Panc1 (cell line): ENCODE data around the gene THEM4. TPM values are rescaled to one million over a fixed set of nuclear protein-coding genes. Genes with fewer than 3 reads are reported as not detected.
A peak's percentile ranks its signal among the peaks of the same experiment; 100 is the strongest.

Experiments
- ATAC-seq: fragments of 200-7000 bp; cut with Tn5 transposase; 2 replicates; pipeline ENCODE4 v1.9.1; 2020; ENCODE audit warnings: mild to moderate bottlenecking, moderate library complexity
- BruUV-seq: library from RNA; stranded (reverse); fragments of 400-500 nt; replicated peaks from 2 replicates; lab custom pipeline; 2021; lab: Mats Ljungman, UMichigan
- CTCF ChIA-PET: fragments of 300-600 bp; sonication (Branson Sonifier 250); formaldehyde crosslinking; loops from one replicate; lab custom pipeline; 2022; ENCODE audit warnings: antibody characterized with exemption; lab: Charles Lee
- POLR2A ChIA-PET: fragments of 300-600 bp; sonication (Branson Sonifier 250); formaldehyde crosslinking; loops from one replicate; lab custom pipeline; 2022; ENCODE audit warnings: antibody characterized with exemption; lab: Charles Lee
- DNase-seq: peaks from one replicate; pipeline ENCODE4 v3.0.0-alpha.2; 2010; ENCODE audit warnings: low read depth, low spot score
- H3K27ac ChIP-seq: 2 replicates; pipeline ENCODE4 v1.5.1; 2011; ENCODE audit warnings: mild to moderate bottlenecking, low read length, inconsistent platforms
- H3K27me3 ChIP-seq: fragments of 200-500 bp; sonication (Bioruptor generic); 2 replicates; pipeline ENCODE4 v1.6.0; 2014; ENCODE audit warnings: low read length, inconsistent platforms; ENCODE audit not compliant: control insufficient read depth, insufficient read depth
- H3K36me3 ChIP-seq: fragments of 200-500 bp; sonication (Bioruptor generic); 2 replicates; pipeline ENCODE4 v1.5.1; 2014; ENCODE audit warnings: inconsistent platforms, mild to moderate bottlenecking, low read length, moderate library complexity; ENCODE audit not compliant: control insufficient read depth, insufficient read depth
- H3K4me1 ChIP-seq: 2 replicates; pipeline ENCODE4 v1.5.1; 2011; ENCODE audit warnings: inconsistent platforms, mild to moderate bottlenecking, low read length, moderate library complexity; ENCODE audit not compliant: control insufficient read depth, insufficient read depth
- H3K4me3 ChIP-seq, 2 experiments: 2 replicates each; pipeline ENCODE4 v1.5.1; 2011 to 2012; ENCODE audit warnings: low read depth in 2 of 2, low read length in 2 of 2, mild to moderate bottlenecking in 2 of 2, inconsistent platforms in 1 of 2, moderate library complexity in 1 of 2
- H3K9me3 ChIP-seq: fragments of 200-500 bp; sonication (Bioruptor generic); 2 replicates; pipeline ENCODE4 v1.5.1; 2014; ENCODE audit warnings: low read depth, mild to moderate bottlenecking, inconsistent platforms, low read length, moderate library complexity; ENCODE audit not compliant: control insufficient read depth, insufficient read depth
- POLR2AphosphoS5 ChIP-seq: IDR thresholded peaks from 2 replicates; pipeline ENCODE4 v1.6.1; 2012; ENCODE audit warnings: mild to moderate bottlenecking, low read depth, low read length, moderate library complexity
- SIN3A ChIP-seq: IDR thresholded peaks from 2 replicates; pipeline ENCODE4 v1.6.1; 2012; ENCODE audit warnings: low read depth, mild to moderate bottlenecking, low read length, moderate library complexity, borderline replicate concordance; ENCODE audit not compliant: insufficient read depth
- TCF7L2 ChIP-seq: IDR thresholded peaks from 2 replicates; pipeline ENCODE4 v1.6.1; 2011; ENCODE audit warnings: mild to moderate bottlenecking, low read depth, low read length, inconsistent platforms
- in situ Hi-C: cut with HindIII; loops from 2 replicates; pipeline ENCODE4 v1.10.0; 2016; ENCODE audit warnings: low sequenced_read_pairs, low pct_unique_long_range_greater_than_20kb
- intact Hi-C: fragments of 100-400 bp; cut with micrococcal nuclease; formaldehyde crosslinking; loops from one replicate; pipeline ENCODE4 v1.10.0; 2022; ENCODE audit not compliant: unreplicated experiment
- total RNA-seq: library from RNA; stranded (reverse); gene quantifications from one replicate; pipeline ENCODE4 v1.2.1, GENCODE V29; 2021; ENCODE audit not compliant: unreplicated experiment
- TF ChIP-seq, protein P1 (sequence below): fragments of 450-650 bp; IDR thresholded peaks from 2 replicates; pipeline ENCODE4 v1.5.1; 2017; ENCODE audit warnings: mild to moderate bottlenecking
- TF ChIP-seq, protein P2 (sequence below), 2 experiments: IDR thresholded peaks; 2 replicates each; pipeline ENCODE4 v1.6.1; 2011 to 2012; ENCODE audit warnings: low read depth in 2 of 2, control low read depth in 1 of 2, low read length in 1 of 2, mild to moderate bottlenecking in 1 of 2, moderate library complexity in 1 of 2; ENCODE audit not compliant: insufficient read depth in 1 of 2

Gene THEM4
- total RNA-seq, 1 experiment from 2014 or later: 21.8 TPM

DNA sequence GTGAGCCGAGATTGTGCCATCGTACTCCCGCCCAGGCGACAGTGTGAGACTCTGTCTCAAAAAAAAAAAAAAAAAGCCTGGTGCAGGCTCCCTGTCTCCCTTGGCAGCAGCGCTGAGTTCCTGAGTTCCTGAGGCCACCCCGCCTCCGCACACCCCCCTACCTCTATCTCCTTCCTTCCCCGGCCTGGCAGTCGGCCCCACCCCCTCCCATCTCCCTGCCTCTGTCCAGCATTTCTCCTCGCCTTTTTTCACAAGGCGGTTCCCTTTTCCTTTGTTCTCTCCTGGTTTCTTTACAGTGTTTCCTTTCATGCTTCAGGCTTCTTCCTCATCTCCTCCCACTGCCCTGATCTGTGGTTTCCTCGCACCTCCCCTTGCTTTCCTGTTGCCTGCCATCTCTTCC lies 80.4 kb downstream of the THEM4 start:
- POLR2A ChIA-PET: no interaction called here
- H3K9me3 ChIP-seq: no peaks in the 10 kb centered on the region
- peaks cover 10% of the 10 kb centered on the region; the same call in 1 of the 2 replicates for H3K4me1 ChIP-seq
- no peak overlapping the region for H3K27ac ChIP-seq
- ATAC-seq: no peak
- H3K36me3 ChIP-seq: no peaks in the 10 kb centered on the region
- TF ChIP-seq, protein P1, sequence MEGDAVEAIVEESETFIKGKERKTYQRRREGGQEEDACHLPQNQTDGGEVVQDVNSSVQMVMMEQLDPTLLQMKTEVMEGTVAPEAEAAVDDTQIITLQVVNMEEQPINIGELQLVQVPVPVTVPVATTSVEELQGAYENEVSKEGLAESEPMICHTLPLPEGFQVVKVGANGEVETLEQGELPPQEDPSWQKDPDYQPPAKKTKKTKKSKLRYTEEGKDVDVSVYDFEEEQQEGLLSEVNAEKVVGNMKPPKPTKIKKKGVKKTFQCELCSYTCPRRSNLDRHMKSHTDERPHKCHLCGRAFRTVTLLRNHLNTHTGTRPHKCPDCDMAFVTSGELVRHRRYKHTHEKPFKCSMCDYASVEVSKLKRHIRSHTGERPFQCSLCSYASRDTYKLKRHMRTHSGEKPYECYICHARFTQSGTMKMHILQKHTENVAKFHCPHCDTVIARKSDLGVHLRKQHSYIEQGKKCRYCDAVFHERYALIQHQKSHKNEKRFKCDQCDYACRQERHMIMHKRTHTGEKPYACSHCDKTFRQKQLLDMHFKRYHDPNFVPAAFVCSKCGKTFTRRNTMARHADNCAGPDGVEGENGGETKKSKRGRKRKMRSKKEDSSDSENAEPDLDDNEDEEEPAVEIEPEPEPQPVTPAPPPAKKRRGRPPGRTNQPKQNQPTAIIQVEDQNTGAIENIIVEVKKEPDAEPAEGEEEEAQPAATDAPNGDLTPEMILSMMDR: no peak
- no peak for TF ChIP-seq SIN3A
- TF ChIP-seq, protein P2, sequence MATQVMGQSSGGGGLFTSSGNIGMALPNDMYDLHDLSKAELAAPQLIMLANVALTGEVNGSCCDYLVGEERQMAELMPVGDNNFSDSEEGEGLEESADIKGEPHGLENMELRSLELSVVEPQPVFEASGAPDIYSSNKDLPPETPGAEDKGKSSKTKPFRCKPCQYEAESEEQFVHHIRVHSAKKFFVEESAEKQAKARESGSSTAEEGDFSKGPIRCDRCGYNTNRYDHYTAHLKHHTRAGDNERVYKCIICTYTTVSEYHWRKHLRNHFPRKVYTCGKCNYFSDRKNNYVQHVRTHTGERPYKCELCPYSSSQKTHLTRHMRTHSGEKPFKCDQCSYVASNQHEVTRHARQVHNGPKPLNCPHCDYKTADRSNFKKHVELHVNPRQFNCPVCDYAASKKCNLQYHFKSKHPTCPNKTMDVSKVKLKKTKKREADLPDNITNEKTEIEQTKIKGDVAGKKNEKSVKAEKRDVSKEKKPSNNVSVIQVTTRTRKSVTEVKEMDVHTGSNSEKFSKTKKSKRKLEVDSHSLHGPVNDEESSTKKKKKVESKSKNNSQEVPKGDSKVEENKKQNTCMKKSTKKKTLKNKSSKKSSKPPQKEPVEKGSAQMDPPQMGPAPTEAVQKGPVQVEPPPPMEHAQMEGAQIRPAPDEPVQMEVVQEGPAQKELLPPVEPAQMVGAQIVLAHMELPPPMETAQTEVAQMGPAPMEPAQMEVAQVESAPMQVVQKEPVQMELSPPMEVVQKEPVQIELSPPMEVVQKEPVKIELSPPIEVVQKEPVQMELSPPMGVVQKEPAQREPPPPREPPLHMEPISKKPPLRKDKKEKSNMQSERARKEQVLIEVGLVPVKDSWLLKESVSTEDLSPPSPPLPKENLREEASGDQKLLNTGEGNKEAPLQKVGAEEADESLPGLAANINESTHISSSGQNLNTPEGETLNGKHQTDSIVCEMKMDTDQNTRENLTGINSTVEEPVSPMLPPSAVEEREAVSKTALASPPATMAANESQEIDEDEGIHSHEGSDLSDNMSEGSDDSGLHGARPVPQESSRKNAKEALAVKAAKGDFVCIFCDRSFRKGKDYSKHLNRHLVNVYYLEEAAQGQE (IDR thresholded peaks at IDR 0.05; ENCODE audit: insufficient read depth in 1 of 2, low read depth in 2 of 2, low read length in 1 of 2): peak; percentile 72 to 73
- no peaks in the 10 kb centered on the region for H3K27me3 ChIP-seq
- in situ Hi-C loops: no loop called here
- no peak overlapping the region for H3K4me3 ChIP-seq
- DNase-seq: no peak
- CTCF ChIA-PET: interaction anchor here (0.7 kb wide), 1 partner anchor 213 kb away, joined by 5 read pairs; no protein-coding TSS in a partner anchor
- no TSS peak for BruUV-seq
- intact Hi-C loops: no loop called here

DNA sequence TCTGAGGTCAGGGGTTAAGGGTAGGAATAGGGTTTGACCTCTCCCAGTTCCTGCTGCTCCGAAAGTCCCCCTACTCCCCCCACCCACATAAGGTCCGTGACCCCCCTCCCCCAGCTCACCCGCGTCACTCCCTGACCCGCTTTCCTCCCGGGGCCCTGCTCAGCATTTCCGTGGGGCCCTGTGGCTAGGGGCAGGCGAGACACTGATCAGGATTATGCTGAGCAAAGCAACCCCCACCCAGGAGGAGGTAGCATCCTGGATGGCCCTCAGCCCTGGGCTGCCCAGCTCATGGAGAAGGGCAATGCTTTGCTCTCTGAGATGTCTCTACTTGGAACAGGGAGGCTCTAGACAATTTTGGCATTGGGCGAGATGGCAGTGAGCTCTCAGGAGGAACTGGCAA lies 81.5 kb downstream of the THEM4 start:
- POLR2A ChIA-PET: no interaction called here
- TF ChIP-seq, protein P1: no peak
- TF ChIP-seq TCF7L2 (no peak), SIN3A (no peak), POLR2AphosphoS5 (no peak)
- TF ChIP-seq, protein P2 (IDR thresholded peaks at IDR 0.05; ENCODE audit: insufficient read depth in 1 of 2, low read depth in 2 of 2, low read length in 1 of 2): no peak
- no peak overlapping the region for H3K27ac ChIP-seq
- no TSS peak for BruUV-seq
- no peaks in the 10 kb centered on the region for H3K27me3 ChIP-seq
- H3K4me3 ChIP-seq: no peak overlapping the region
- intact Hi-C loops: no loop called here
- H3K4me1 ChIP-seq: peaks cover 10% of the 10 kb centered on the region; the same call in 1 of the 2 replicates
- DNase-seq (no peak), ATAC-seq (no peak)
- H3K36me3 ChIP-seq: no peaks in the 10 kb centered on the region
- in situ Hi-C loops: no loop called here
- CTCF ChIA-PET: no interaction called here
- no peaks in the 10 kb centered on the region for H3K9me3 ChIP-seq
